ENCODE results near the gene CDKL5.

CDKL5 gene

DNA sequence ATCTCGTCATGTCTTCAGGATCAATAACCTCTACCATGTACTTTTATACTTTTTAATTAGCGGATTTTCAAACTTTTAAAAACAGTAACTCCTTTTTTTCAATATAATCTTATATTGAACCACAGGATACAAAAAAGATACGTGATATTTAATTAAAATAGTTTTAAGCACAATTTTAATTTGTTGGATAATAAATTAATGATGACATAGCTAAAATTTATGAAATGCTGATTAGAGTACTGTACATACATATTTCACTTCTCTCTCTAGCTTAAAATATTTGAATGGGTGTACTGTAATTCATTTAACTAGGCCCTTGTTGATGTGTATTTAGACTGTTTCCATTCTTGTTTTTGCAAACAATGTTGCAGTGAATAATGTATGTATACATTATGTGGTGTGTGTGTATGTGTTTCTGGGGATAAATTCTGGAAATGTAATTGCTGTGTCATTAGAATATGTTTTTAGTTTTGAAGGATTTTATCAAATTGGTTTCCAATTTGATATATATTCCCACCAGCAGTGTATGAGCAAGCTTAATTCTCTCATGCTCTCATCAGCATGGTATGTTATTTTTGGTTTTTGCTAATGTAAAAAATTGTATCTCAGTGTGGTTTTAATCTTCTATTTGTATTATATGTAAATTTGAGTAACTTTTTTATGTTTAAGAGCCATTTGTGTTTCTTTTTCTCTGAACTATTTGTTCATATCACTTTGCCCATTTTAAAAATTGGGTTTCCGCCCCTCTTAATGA, 66.4 kb downstream of the CDKL5 start:
- TF ChIP-seq TAF1 (IDR thresholded peaks at IDR 0.05; ENCODE audit: low read depth) = no peak
- TF ChIP-seq YY1 (IDR thresholded peaks at IDR 0.05; ENCODE audit: low read depth) = no peak
- no peak for TF ChIP-seq EP300 (IDR thresholded peaks at IDR 0.05; ENCODE audit: borderline replicate concordance)
- TF ChIP-seq NFIC (IDR thresholded peaks at IDR 0.05) = no peak
- no peak for TF ChIP-seq CEBPB (IDR thresholded peaks at IDR 0.05)
- TF ChIP-seq, protein P1, sequence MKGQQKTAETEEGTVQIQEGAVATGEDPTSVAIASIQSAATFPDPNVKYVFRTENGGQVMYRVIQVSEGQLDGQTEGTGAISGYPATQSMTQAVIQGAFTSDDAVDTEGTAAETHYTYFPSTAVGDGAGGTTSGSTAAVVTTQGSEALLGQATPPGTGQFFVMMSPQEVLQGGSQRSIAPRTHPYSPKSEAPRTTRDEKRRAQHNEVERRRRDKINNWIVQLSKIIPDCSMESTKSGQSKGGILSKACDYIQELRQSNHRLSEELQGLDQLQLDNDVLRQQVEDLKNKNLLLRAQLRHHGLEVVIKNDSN (IDR thresholded peaks at IDR 0.05) = no peak
- TF ChIP-seq RAD21 (IDR thresholded peaks at IDR 0.05; ENCODE audit: low read depth) = no peak
- TF ChIP-seq, protein P2, sequence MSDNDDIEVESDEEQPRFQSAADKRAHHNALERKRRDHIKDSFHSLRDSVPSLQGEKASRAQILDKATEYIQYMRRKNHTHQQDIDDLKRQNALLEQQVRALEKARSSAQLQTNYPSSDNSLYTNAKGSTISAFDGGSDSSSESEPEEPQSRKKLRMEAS (IDR thresholded peaks at IDR 0.05) = no peak
- TF ChIP-seq TCF12 (IDR thresholded peaks at IDR 0.05; ENCODE audit: low read depth) = no peak
- TF ChIP-seq TEAD4 (IDR thresholded peaks at IDR 0.05) = no peak
- no peak for TF ChIP-seq EGR1 (IDR thresholded peaks at IDR 0.05)
- TF ChIP-seq ZBTB7A (IDR thresholded peaks at IDR 0.05; ENCODE audit: low read depth) = no peak
- TF ChIP-seq FOXM1 (IDR thresholded peaks at IDR 0.05; ENCODE audit: borderline replicate concordance, low read depth) = no peak

DNA sequence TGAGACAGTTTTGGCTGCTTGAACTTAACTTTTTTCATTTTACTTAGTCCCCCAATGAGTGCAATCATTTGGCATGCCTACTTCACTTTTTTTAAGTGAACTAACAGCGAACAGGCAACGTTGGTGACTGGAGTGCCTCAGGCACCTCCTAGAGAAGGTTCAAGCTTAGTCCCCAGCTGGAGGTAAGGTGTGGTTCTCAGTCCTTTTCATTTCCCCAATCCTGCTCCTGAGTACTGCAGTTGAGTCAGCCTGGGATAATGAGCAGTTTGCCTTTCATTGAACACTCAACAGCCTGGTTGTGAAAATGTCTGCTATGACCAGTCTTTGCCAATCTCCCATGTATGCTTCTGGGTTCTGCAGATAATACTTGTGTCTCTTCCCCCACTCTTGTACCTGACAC, 109.5 kb downstream of the CDKL5 start:
- TF ChIP-seq EP300 (IDR thresholded peaks at IDR 0.05; ENCODE audit: borderline replicate concordance) = no peak
- TF ChIP-seq, protein P3, sequence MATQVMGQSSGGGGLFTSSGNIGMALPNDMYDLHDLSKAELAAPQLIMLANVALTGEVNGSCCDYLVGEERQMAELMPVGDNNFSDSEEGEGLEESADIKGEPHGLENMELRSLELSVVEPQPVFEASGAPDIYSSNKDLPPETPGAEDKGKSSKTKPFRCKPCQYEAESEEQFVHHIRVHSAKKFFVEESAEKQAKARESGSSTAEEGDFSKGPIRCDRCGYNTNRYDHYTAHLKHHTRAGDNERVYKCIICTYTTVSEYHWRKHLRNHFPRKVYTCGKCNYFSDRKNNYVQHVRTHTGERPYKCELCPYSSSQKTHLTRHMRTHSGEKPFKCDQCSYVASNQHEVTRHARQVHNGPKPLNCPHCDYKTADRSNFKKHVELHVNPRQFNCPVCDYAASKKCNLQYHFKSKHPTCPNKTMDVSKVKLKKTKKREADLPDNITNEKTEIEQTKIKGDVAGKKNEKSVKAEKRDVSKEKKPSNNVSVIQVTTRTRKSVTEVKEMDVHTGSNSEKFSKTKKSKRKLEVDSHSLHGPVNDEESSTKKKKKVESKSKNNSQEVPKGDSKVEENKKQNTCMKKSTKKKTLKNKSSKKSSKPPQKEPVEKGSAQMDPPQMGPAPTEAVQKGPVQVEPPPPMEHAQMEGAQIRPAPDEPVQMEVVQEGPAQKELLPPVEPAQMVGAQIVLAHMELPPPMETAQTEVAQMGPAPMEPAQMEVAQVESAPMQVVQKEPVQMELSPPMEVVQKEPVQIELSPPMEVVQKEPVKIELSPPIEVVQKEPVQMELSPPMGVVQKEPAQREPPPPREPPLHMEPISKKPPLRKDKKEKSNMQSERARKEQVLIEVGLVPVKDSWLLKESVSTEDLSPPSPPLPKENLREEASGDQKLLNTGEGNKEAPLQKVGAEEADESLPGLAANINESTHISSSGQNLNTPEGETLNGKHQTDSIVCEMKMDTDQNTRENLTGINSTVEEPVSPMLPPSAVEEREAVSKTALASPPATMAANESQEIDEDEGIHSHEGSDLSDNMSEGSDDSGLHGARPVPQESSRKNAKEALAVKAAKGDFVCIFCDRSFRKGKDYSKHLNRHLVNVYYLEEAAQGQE (IDR thresholded peaks at IDR 0.05; ENCODE audit: low read depth) = no peak
- no peak for TF ChIP-seq RAD21 (IDR thresholded peaks at IDR 0.05; ENCODE audit: low read depth)
- TF ChIP-seq, protein P2 (IDR thresholded peaks at IDR 0.05) = no peak
- TF ChIP-seq EGR1 (IDR thresholded peaks at IDR 0.05) = no peak

DNA sequence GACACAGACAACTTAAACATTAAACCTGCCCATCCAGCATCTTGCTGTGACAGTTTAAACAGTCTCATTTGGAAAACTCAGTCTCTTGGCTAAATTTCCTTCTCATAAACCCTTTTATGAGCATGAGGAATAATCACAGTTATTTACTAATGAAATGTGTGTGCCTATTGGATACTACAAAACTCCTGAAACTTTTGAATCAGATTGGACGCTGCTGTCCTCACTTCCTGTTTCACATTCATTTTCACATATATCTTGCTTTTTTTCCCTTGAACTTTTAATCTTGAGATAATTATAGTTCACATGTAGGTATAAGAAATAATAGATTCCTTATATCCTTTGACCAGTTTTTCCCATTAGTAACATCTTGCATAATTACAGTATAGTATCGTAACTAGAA, 111.7 kb downstream of the CDKL5 start:
- TF ChIP-seq TEAD4 (IDR thresholded peaks at IDR 0.05) = no peak

DNA sequence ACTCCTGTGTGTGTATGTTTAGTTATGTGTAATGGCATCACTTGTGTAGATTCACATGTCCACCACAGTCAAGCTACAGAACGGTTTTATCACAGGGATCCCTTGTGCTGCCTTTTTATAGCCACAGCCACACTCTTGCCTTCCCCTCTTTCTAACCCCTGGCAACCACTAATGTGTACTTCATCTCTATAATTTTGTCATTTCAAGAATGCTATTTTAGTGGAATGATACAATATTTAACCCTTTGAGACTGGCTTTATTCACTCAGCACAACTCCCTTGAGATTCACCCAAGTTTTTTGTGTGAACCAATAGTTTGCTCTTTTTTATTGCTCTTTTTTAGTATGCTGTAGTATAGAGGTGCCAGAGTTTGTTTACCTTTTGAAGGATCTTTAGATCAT, 112.1 kb downstream of the CDKL5 start:
- TF ChIP-seq RAD21 (IDR thresholded peaks at IDR 0.05; ENCODE audit: low read depth) (no peak), CEBPB (IDR thresholded peaks at IDR 0.05) (no peak), TAF1 (IDR thresholded peaks at IDR 0.05; ENCODE audit: low read depth) (no peak), EGR1 (IDR thresholded peaks at IDR 0.05) (no peak), CREB1 (IDR thresholded peaks at IDR 0.05; ENCODE audit: low read depth) (no peak), TCF12 (IDR thresholded peaks at IDR 0.05; ENCODE audit: low read depth) (no peak), YY1 (IDR thresholded peaks at IDR 0.05; ENCODE audit: low read depth) (no peak), NFIC (IDR thresholded peaks at IDR 0.05) (no peak)
- TF ChIP-seq, protein P3 (IDR thresholded peaks at IDR 0.05; ENCODE audit: low read depth) = no peak

DNA sequence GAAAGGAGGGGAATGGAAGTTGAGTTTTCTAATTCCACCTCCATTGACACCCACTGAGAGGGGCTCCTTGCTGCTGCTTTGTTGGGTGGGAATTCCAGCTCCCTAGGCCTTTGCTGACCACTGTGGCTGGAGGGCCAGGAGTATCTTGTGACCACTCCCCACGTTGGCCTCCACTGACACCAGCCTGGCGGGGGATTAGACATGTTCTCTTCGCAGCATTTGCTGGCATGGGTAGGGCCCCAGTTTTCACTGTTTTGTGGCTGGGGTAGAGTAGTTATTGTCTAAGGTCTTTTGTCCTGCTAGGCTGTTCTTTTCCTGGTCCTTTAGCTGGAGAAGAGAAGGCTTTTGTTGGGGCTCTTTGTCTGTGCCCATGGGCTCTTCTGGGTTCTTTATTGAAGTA, 116.7 kb downstream of the CDKL5 start:
- no peak for TF ChIP-seq EGR1 (IDR thresholded peaks at IDR 0.05)
- TF ChIP-seq TCF12 (IDR thresholded peaks at IDR 0.05; ENCODE audit: low read depth) = no peak
- no peak for TF ChIP-seq ZBTB7A (IDR thresholded peaks at IDR 0.05; ENCODE audit: low read depth)
- TF ChIP-seq, protein P1 (IDR thresholded peaks at IDR 0.05) = no peak
- no peak for TF ChIP-seq CEBPB (IDR thresholded peaks at IDR 0.05)
- no peak for TF ChIP-seq YY1 (IDR thresholded peaks at IDR 0.05; ENCODE audit: low read depth)

DNA sequence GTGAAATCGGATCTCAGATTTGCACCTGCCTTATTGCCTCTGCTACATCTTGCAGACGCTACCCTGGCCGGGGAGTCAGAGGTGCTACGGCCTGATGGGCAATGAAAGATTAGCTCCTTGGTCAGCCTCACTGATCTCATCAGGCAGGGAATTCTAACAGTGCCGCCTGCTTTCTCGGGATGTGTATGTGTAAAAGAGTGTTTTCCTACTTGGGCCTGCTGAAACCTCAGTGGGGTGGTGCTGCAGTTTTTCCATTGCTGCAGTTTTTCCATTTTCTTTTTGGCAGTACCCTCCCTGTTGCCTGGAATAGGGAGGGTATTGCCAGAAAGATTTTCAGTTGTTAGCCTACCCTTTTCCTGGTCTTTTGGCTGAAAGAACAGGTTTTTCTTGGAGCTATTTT, 117.5 kb downstream of the CDKL5 start:
- TF ChIP-seq, protein P3 (IDR thresholded peaks at IDR 0.05; ENCODE audit: low read depth) = no peak
- TF ChIP-seq TAF1 (IDR thresholded peaks at IDR 0.05; ENCODE audit: low read depth) (no peak), YY1 (IDR thresholded peaks at IDR 0.05; ENCODE audit: low read depth) (no peak), FOXM1 (IDR thresholded peaks at IDR 0.05; ENCODE audit: borderline replicate concordance, low read depth) (no peak), CREB1 (IDR thresholded peaks at IDR 0.05; ENCODE audit: low read depth) (no peak), ZBTB7A (IDR thresholded peaks at IDR 0.05; ENCODE audit: low read depth) (no peak), EP300 (IDR thresholded peaks at IDR 0.05; ENCODE audit: borderline replicate concordance) (no peak), NFIC (IDR thresholded peaks at IDR 0.05) (no peak), CEBPB (IDR thresholded peaks at IDR 0.05) (no peak), RAD21 (IDR thresholded peaks at IDR 0.05; ENCODE audit: low read depth) (no peak), EGR1 (IDR thresholded peaks at IDR 0.05) (no peak), TCF12 (IDR thresholded peaks at IDR 0.05; ENCODE audit: low read depth) (no peak), TEAD4 (IDR thresholded peaks at IDR 0.05) (no peak)
- TF ChIP-seq, protein P2 (IDR thresholded peaks at IDR 0.05) = no peak
- TF ChIP-seq, protein P1 (IDR thresholded peaks at IDR 0.05) = no peak
